ENCODE data around the gene ERLIN1.

ERLIN1 gene

DNA sequence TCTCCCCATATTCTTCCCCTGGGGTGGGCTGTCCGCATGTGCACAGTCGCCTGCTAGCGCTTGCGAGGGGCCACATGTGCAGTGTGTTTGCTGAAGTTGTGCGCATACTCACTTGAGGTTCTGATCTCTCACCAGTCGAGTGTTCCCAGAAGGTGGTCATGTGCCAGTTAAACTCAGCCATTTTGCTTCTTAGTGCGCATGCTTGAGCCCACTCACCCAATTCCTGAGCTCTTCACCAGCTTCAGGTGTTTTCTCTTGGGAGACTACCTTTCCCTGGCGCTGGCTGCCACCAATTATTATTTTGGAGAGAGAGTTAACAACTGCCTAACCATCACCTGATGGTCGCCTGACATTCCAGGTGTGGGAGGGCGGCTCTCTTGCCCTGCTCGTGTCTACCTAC, 79.0 kb downstream of the ERLIN1 start:
- Mint-ChIP-seq H3K27ac (no peak overlapping the region), H3K27me3 (ENCODE audit: low read depth) (peaks cover 4% of the 10 kb centered on the region), H3K9me3 (peaks cover 18% of the 10 kb centered on the region), H3K36me3 (ENCODE audit: low read depth) (no peaks in the 10 kb centered on the region), H3K4me3 (no peak overlapping the region), H3K4me1 (peaks cover 3% of the 10 kb centered on the region)
- TF ChIP-seq, protein P1, sequence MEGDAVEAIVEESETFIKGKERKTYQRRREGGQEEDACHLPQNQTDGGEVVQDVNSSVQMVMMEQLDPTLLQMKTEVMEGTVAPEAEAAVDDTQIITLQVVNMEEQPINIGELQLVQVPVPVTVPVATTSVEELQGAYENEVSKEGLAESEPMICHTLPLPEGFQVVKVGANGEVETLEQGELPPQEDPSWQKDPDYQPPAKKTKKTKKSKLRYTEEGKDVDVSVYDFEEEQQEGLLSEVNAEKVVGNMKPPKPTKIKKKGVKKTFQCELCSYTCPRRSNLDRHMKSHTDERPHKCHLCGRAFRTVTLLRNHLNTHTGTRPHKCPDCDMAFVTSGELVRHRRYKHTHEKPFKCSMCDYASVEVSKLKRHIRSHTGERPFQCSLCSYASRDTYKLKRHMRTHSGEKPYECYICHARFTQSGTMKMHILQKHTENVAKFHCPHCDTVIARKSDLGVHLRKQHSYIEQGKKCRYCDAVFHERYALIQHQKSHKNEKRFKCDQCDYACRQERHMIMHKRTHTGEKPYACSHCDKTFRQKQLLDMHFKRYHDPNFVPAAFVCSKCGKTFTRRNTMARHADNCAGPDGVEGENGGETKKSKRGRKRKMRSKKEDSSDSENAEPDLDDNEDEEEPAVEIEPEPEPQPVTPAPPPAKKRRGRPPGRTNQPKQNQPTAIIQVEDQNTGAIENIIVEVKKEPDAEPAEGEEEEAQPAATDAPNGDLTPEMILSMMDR (IDR thresholded peaks at IDR 0.05; ENCODE audit: unreplicated experiment in 3 of 3), result no peak

DNA sequence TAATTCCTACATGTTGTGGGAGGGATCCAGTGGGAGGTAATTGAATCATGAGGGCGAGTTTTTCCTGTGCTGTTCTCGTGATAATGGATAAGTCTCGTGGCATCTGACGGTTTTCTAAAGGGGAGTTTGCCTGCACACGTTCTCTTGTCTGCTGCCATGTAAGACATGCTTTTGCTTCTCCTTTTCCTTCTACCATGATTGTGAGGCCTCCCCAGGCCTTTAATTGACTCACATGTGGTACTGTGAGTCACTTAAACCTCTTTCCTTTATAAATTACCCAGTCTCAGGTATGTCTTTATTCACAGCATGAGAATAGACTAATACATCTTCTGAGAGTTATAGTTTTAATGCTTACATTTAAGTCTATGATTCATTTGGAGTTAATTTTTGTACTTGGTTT, 81.5 kb downstream of the ERLIN1 start:
- no peak overlapping the region for H3K4me3 Mint-ChIP-seq
- H3K4me1 Mint-ChIP-seq, result no peaks in the 10 kb centered on the region
- peaks cover 20% of the 10 kb centered on the region for H3K9me3 Mint-ChIP-seq
- H3K27me3 Mint-ChIP-seq (ENCODE audit: low read depth), result peaks cover 4% of the 10 kb centered on the region
- no peaks in the 10 kb centered on the region for H3K36me3 Mint-ChIP-seq (ENCODE audit: low read depth)
- TF ChIP-seq, protein P1 (IDR thresholded peaks at IDR 0.05; ENCODE audit: unreplicated experiment in 3 of 3), result no peak
- H3K27ac Mint-ChIP-seq, result no peak overlapping the region

DNA sequence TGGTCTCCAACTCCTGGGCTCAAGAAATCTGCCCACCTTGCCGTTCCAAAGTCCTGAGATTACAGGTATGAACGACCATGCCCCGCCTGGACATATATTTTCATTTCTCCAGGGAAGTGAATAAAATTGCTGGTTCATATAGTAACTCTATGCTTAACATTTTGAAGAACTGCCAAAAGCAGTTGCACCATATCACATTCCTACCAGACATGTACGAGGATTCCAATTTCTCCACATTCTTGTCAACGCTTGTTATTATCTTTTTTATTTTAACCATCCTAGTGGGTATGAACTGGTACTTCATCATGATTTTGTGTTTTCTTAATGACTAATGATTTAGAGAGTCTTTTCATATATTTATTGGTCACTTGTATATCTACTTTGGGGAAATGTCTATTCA, 82.2 kb downstream of the ERLIN1 start:
- H3K36me3 Mint-ChIP-seq (ENCODE audit: low read depth), result no peaks in the 10 kb centered on the region
- H3K4me3 Mint-ChIP-seq, result no peak overlapping the region
- H3K27ac Mint-ChIP-seq, result no peak overlapping the region
- H3K27me3 Mint-ChIP-seq (ENCODE audit: low read depth), result peaks cover 4% of the 10 kb centered on the region
- TF ChIP-seq, protein P1 (IDR thresholded peaks at IDR 0.05; ENCODE audit: unreplicated experiment in 3 of 3), result no peak
- H3K9me3 Mint-ChIP-seq, result peaks cover 20% of the 10 kb centered on the region
- no peaks in the 10 kb centered on the region for H3K4me1 Mint-ChIP-seq

DNA sequence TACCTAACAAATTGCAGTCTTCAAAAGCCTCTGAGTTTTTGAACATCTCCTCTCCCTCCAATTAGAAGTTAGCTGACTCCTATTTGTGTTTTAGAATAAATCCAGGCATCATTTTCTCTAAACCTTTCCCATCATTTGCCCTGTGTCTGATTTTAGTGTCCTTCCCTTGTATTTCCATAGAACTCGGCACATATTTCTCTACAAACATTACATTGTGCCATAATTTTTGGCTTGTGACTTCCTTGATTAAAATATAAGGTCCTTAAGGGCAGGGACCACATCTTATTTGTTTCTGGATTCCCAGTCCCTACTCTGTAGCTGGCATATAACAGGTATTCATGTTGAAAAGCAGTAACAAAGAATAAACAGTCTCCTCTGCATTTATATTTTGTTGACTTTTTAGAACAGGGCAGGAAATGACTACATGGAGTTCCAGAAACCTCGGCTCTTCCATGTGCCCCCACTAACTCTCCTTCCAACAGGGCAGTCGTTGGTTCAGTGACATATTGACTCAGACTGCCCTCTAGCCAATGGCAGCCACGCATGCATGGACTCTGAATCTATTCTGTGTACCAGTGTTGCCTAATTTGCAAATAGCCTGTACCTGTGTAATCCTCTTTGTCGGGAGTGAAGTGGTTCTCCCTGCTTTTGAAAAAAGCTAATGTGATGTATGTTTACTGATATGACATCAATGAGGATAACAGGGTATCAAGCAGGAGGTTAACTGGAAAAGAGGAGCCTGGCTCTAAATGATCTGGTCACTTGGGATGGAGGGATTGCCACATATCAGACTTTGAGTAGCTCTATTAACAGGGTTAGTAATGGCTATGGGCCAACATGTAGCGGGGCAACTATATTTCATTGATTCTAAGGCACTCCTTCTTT, 84.4 kb downstream of the ERLIN1 start:
- H3K27me3 Mint-ChIP-seq (ENCODE audit: low read depth), result peaks cover 4% of the 10 kb centered on the region
- no peaks in the 10 kb centered on the region for H3K4me1 Mint-ChIP-seq
- H3K27ac Mint-ChIP-seq, result no peak overlapping the region
- no peak overlapping the region for H3K4me3 Mint-ChIP-seq
- no peaks in the 10 kb centered on the region for H3K36me3 Mint-ChIP-seq (ENCODE audit: low read depth)
- TF ChIP-seq, protein P1 (IDR thresholded peaks at IDR 0.05; ENCODE audit: unreplicated experiment in 3 of 3), result no peak
- H3K9me3 Mint-ChIP-seq, result peaks cover 33% of the 10 kb centered on the region

DNA sequence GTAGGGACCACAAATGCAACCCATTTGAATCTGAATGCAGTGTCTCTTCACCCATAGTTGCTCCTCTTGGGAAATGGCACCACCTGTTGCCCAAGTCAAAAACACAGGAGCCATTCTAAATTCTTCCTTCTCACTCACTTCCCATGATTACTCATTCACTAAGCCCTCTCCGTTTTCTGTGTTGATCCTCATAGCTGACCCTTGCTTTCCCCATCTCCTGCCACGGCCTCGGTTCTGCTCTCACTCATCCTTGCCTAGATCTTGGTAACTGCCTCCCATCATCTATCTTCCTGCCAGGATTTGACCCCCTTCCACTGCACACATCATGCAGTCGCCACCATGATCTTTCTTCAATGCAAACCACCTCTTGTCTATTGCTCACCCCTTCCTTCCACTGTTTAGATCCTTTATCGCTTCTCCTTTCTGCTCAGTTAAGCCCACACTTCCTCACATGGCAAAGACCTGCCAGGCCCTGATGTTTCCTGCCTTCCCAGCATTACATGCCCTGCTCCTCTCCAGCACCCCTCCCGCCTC, 85.1 kb downstream of the ERLIN1 start:
- no peak overlapping the region for H3K4me3 Mint-ChIP-seq
- peaks cover 4% of the 10 kb centered on the region for H3K27me3 Mint-ChIP-seq (ENCODE audit: low read depth)
- no peak overlapping the region for H3K27ac Mint-ChIP-seq
- no peaks in the 10 kb centered on the region for H3K4me1 Mint-ChIP-seq
- peaks cover 37% of the 10 kb centered on the region for H3K9me3 Mint-ChIP-seq
- H3K36me3 Mint-ChIP-seq (ENCODE audit: low read depth), result no peaks in the 10 kb centered on the region
- TF ChIP-seq, protein P1 (IDR thresholded peaks at IDR 0.05; ENCODE audit: unreplicated experiment in 3 of 3), result peak in 2 of 3 experiments; percentile 9 to 17
